ENCODE measurements around the gene INTS2.
A peak's percentile ranks its signal among the peaks of the same experiment; 100 is the strongest.
"Not testable (repeated sequence)": the region's sequence is repeated elsewhere in the genome, so short reads cannot be mapped to it uniquely, and the experiment has no call there.

The INTS2 gene

DNA sequence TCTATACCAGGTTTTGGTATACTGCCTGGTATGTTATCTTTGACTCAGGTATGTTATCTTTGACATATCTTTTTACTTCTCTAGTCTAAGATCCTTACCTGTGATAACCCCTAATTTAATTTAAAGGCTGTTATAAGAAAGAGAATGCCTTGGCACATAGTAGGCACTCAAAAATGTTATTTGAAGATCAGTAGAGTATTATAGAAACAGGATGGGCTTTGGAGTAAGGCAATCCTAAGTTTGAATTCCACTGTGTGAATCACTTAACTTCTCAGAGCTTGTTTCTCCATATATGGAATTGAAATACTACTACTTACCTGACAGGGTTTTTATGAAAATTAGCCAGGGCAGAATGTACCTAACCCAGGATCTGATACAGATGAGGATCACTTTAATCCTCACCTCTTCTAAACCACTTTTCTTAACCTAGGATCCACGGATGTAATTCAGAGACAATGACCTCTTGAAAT, 65.6 kb downstream of the INTS2 start:
- no peak overlapping the region for H3K4me3 ChIP-seq (ENCODE audit: low read depth in 1 of 2, low read length in 1 of 2)
- no peaks in the 10 kb centered on the region for H3K27me3 ChIP-seq
- H3K27ac ChIP-seq: peak overlapping the region; percentile 75
- TF ChIP-seq, protein P1, sequence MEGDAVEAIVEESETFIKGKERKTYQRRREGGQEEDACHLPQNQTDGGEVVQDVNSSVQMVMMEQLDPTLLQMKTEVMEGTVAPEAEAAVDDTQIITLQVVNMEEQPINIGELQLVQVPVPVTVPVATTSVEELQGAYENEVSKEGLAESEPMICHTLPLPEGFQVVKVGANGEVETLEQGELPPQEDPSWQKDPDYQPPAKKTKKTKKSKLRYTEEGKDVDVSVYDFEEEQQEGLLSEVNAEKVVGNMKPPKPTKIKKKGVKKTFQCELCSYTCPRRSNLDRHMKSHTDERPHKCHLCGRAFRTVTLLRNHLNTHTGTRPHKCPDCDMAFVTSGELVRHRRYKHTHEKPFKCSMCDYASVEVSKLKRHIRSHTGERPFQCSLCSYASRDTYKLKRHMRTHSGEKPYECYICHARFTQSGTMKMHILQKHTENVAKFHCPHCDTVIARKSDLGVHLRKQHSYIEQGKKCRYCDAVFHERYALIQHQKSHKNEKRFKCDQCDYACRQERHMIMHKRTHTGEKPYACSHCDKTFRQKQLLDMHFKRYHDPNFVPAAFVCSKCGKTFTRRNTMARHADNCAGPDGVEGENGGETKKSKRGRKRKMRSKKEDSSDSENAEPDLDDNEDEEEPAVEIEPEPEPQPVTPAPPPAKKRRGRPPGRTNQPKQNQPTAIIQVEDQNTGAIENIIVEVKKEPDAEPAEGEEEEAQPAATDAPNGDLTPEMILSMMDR (IDR thresholded peaks at IDR 0.05): no peak
- no peaks in the 10 kb centered on the region for H3K36me3 ChIP-seq
- H3K9me3 ChIP-seq: no peaks in the 10 kb centered on the region
- H3K4me1 ChIP-seq (ENCODE audit: control insufficient read depth in 1 of 2, insufficient read depth in 1 of 2, low read depth in 1 of 2, low read length in 1 of 2): peaks cover 20 to 21% of the 10 kb centered on the region in 2 experiments

DNA sequence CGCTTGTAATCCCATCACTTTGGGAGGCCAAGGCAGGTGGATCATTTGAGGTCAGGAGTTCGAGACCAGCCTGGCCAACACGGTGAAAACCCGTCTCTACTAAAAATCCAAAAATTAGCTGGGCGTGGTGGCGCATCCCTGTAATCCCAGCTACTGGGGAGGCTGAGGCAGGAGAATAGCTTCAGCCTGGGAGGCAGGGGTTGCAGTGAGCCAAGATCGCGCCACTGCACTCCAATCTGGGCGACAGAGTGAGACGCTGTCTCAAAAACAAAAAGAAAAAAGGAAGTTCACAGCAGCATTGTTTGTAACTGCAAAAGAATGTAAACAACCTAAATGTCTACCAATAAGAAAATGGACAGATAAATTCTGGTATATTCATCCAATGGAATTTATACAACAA, 67.4 kb downstream of the INTS2 start:
- H3K4me3 ChIP-seq (ENCODE audit: low read depth in 1 of 2, low read length in 1 of 2); H3K27me3 ChIP-seq; H3K9me3 ChIP-seq; H3K36me3 ChIP-seq; H3K27ac ChIP-seq: not testable (repeated sequence)
- H3K4me1 ChIP-seq (ENCODE audit: control insufficient read depth in 1 of 2, insufficient read depth in 1 of 2, low read depth in 1 of 2, low read length in 1 of 2): peaks cover 20 to 21% of the 10 kb centered on the region in 2 experiments

DNA sequence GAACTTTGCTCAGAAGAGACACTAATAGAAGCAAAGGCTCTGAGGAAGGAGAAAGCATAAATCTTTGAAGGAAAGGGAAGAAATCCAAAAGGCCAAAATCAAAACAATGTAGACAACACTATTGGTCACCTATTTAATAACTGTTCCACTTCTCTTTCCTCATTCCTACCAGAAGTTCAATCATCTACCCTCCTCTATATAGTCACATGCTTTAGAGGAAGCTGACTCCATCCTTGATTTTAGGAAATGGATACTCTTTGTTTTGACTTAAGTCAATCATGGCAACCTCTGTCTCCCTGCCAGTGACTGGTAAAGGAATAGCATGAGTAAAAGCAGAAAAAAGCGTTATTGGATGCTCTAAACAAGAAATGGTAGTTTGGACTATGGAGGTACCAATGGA, 71.7 kb downstream of the INTS2 start:
- H3K27ac ChIP-seq: no peak overlapping the region
- H3K27me3 ChIP-seq: no peaks in the 10 kb centered on the region
- H3K4me3 ChIP-seq (ENCODE audit: low read depth in 1 of 2, low read length in 1 of 2): no peak overlapping the region
- TF ChIP-seq, protein P1 (IDR thresholded peaks at IDR 0.05): no peak
- peaks cover 12% of the 10 kb centered on the region for H3K36me3 ChIP-seq
- H3K4me1 ChIP-seq (ENCODE audit: control insufficient read depth in 1 of 2, insufficient read depth in 1 of 2, low read depth in 1 of 2, low read length in 1 of 2): no peaks in the 10 kb centered on the region
- H3K9me3 ChIP-seq: no peaks in the 10 kb centered on the region

DNA sequence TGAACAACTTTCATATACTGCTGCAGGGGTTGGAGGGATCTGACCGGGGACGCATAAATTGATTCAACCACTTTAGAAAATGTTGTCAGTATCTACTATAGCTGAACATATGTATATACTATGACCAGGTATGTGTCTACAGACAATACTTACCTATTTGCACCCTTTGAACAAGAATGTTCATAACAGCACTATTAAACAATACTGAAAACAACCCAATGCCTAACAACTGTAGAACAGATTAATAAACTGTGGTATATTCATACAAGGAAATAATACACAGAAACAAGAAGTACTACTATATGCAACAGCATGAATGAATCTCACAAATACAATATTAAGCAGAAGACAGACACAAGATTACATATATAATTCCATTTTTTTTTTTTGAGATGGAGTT, 74.9 kb downstream of the INTS2 start:
- no peaks in the 10 kb centered on the region for H3K27me3 ChIP-seq
- H3K36me3 ChIP-seq: peaks cover 17% of the 10 kb centered on the region
- H3K27ac ChIP-seq: no peak overlapping the region
- no peak overlapping the region for H3K4me3 ChIP-seq (ENCODE audit: low read depth in 1 of 2, low read length in 1 of 2)
- no peaks in the 10 kb centered on the region for H3K9me3 ChIP-seq
- H3K4me1 ChIP-seq (ENCODE audit: control insufficient read depth in 1 of 2, insufficient read depth in 1 of 2, low read depth in 1 of 2, low read length in 1 of 2): no peaks in the 10 kb centered on the region
- TF ChIP-seq, protein P1 (IDR thresholded peaks at IDR 0.05): no peak

DNA sequence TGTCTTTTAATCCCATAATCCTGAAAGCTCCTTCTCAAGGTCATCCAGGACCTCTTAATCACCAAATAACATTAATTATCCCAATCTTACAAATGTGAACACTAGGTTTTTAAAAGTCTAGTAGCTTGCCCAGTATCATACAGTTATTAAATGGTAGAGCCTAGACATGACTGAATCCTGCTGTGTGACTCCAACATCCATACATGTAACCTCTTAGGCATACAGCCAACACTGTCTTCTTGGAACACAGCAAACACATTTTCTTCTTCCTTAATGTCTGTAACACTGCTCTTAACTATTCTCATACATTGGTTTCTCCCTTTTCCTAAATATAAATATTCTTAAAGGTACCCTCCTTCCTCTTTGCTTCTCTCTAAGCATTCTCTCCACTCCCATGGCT, 78.1 kb downstream of the INTS2 start:
- TF ChIP-seq, protein P1 (IDR thresholded peaks at IDR 0.05): no peak
- no peak overlapping the region for H3K27ac ChIP-seq
- no peaks in the 10 kb centered on the region for H3K27me3 ChIP-seq
- peaks cover 13% of the 10 kb centered on the region for H3K36me3 ChIP-seq
- no peaks in the 10 kb centered on the region for H3K9me3 ChIP-seq
- no peaks in the 10 kb centered on the region for H3K4me1 ChIP-seq (ENCODE audit: control insufficient read depth in 1 of 2, insufficient read depth in 1 of 2, low read depth in 1 of 2, low read length in 1 of 2)
- no peak overlapping the region for H3K4me3 ChIP-seq (ENCODE audit: low read depth in 1 of 2, low read length in 1 of 2)

DNA sequence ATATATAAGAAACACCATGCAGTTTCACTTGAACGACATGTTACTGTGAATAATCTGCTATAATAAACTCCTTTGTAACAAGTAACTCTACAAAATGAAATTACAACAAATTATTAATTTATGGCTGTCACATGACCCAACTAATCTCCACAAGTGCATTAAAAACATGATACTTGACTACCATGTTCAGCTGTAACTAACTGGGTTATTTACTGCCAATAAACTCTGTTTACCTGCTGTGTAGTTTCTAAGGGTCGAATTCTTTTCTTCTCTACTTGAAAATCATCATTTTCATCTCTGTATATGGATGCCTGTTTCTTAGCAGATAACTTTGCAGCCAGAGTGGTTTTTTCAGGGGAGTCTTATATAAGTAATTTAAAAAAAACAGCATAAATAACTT, 78.9 kb downstream of the INTS2 start:
- Histone ChIP-seq H3K9me3 (no peaks in the 10 kb centered on the region), H3K4me3 (ENCODE audit: low read depth in 1 of 2, low read length in 1 of 2) (no peak overlapping the region), H3K27ac (no peak overlapping the region), H3K27me3 (no peaks in the 10 kb centered on the region), H3K4me1 (ENCODE audit: control insufficient read depth in 1 of 2, insufficient read depth in 1 of 2, low read depth in 1 of 2, low read length in 1 of 2) (no peaks in the 10 kb centered on the region), H3K36me3 (peaks cover 13% of the 10 kb centered on the region)
- TF ChIP-seq, protein P1 (IDR thresholded peaks at IDR 0.05): no peak

Measured in neutrophil (primary cell).